ENCODE data around the gene TMEM235.
A peak's percentile ranks its signal among the peaks of the same experiment; 100 is the strongest.

The TMEM235 gene

DNA sequence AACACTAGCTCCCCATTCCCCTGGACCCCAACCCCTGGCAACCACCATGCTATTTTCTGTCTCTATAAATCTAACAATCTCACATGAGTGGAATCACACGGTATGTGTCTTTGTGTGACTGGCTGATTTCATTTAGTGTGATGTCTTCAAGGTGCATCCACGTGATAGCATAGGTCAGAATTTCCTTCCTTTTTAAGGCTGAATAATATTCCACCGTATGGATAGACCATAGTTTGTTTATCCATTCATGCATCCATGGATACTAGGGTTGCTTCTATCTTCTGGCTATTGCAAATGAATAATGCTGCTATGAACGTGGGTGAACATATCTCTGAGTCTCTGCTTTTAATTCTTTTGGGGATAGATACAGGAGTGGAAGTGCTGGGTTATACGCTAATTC lies 43.9 kb downstream of the TMEM235 start:
- no peaks in the 10 kb centered on the region for H3K4me1 ChIP-seq (ENCODE audit: control insufficient read depth, insufficient read depth, low read length)
- H3K27ac ChIP-seq (ENCODE audit: extremely low read depth, low read depth, low read length), result no peak overlapping the region
- no peaks in the 10 kb centered on the region for H3K36me3 ChIP-seq (ENCODE audit: control insufficient read depth in 2 of 2, insufficient read depth in 1 of 2, low read length in 2 of 2)
- no peaks in the 10 kb centered on the region for H3K9me3 ChIP-seq (ENCODE audit: control insufficient read depth, insufficient read depth, low read depth, low read length)
- ChIA-PET CTCF (no interaction called here), POLR2A (no interaction called here)
- no peak overlapping the region for H3K4me3 ChIP-seq (ENCODE audit: low read depth, low read length)
- peak; percentile 86 for TF ChIP-seq ZNF146 (tag by site-specific recombination; IDR thresholded peaks at IDR 0.05)
- TF ChIP-seq ZBTB20 (tag by site-specific recombination; IDR thresholded peaks at IDR 0.05), result no peak
- no peak for TF ChIP-seq ZNF776 (tag by site-specific recombination; IDR thresholded peaks at IDR 0.05; ENCODE audit: borderline replicate concordance)
- TF ChIP-seq, protein P1, sequence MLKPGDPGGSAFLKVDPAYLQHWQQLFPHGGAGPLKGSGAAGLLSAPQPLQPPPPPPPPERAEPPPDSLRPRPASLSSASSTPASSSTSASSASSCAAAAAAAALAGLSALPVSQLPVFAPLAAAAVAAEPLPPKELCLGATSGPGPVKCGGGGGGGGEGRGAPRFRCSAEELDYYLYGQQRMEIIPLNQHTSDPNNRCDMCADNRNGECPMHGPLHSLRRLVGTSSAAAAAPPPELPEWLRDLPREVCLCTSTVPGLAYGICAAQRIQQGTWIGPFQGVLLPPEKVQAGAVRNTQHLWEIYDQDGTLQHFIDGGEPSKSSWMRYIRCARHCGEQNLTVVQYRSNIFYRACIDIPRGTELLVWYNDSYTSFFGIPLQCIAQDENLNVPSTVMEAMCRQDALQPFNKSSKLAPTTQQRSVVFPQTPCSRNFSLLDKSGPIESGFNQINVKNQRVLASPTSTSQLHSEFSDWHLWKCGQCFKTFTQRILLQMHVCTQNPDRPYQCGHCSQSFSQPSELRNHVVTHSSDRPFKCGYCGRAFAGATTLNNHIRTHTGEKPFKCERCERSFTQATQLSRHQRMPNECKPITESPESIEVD (tag by site-specific recombination; IDR thresholded peaks at IDR 0.05), result no peak
- TF ChIP-seq ZFP69B (tag by site-specific recombination; IDR thresholded peaks at IDR 0.05), result no peak

- Histone ChIP-seq H3K4me3 (ENCODE audit: low read depth, low read length) (no peak overlapping the region), H3K9me3 (ENCODE audit: control insufficient read depth, insufficient read depth, low read depth, low read length) (no peaks in the 10 kb centered on the region), H3K4me1 (ENCODE audit: control insufficient read depth, insufficient read depth, low read length) (no peaks in the 10 kb centered on the region), H3K36me3 (ENCODE audit: control insufficient read depth in 2 of 2, insufficient read depth in 1 of 2, low read length in 2 of 2) (no peaks in the 10 kb centered on the region), H3K27ac (ENCODE audit: extremely low read depth, low read depth, low read length) (no peak overlapping the region)
- POLR2A ChIA-PET, result interaction anchor here (0.7 kb wide), 1 partner anchor 1040 kb away, joined by 3 read pairs; no protein-coding TSS in a partner anchor
- CTCF ChIA-PET, result interaction anchor here (0.7 kb wide), 1 partner anchor 91 kb away, joined by 3 read pairs; no protein-coding TSS in a partner anchor
- TF ChIP-seq, protein P1 (tag by site-specific recombination; IDR thresholded peaks at IDR 0.05), result no peak
- TF ChIP-seq ZNF146 (tag by site-specific recombination; IDR thresholded peaks at IDR 0.05), result peak; percentile 49; the same call in 1 of the 2 replicates
These were observed 44.9 kb downstream of the TMEM235 start for GRCh38 chr17:78276098-78276887.

GRCh38 chr17:78278139-78278741 lies 46.8 kb downstream of the TMEM235 start:
- Histone ChIP-seq H3K4me1 (ENCODE audit: control insufficient read depth, insufficient read depth, low read length) (no peaks in the 10 kb centered on the region), H3K27ac (ENCODE audit: extremely low read depth, low read depth, low read length) (no peak overlapping the region), H3K4me3 (ENCODE audit: low read depth, low read length) (no peak overlapping the region), H3K9me3 (ENCODE audit: control insufficient read depth, insufficient read depth, low read depth, low read length) (no peaks in the 10 kb centered on the region), H3K36me3 (ENCODE audit: control insufficient read depth in 2 of 2, insufficient read depth in 1 of 2, low read length in 2 of 2) (no peaks in the 10 kb centered on the region)
- ChIA-PET POLR2A (interaction anchor here (1.7 kb wide), 1 partner anchor 11 kb away, joined by 3 read pairs; no protein-coding TSS in a partner anchor), CTCF (interaction anchor here (1.1 kb wide), 1 partner anchor 10 kb away, joined by 3 read pairs; no protein-coding TSS in a partner anchor)
- TF ChIP-seq EGR2 (tag by site-specific recombination; IDR thresholded peaks at IDR 0.05; ENCODE audit: low read depth) (0 out of 2 replicates have a peak, but pooled peaks have one; percentile 32), ZNF341 (tag by site-specific recombination; IDR thresholded peaks at IDR 0.05; ENCODE audit: low read depth) (peak; percentile 55), ZNF660 (tag by site-specific recombination; IDR thresholded peaks at IDR 0.05) (no peak), ZFHX2 (tag by site-specific recombination; conservative IDR thresholded peaks at IDR 0.05) (peak; percentile 40), ZNF24 (tag by site-specific recombination; IDR thresholded peaks at IDR 0.05) (no peak), KLF9 (tag by site-specific recombination; IDR thresholded peaks at IDR 0.05; ENCODE audit: low read depth) (no peak), GLI4 (tag by site-specific recombination; IDR thresholded peaks at IDR 0.05) (no peak), SCRT2 (tag by site-specific recombination; IDR thresholded peaks at IDR 0.05) (peak; percentile 83), SCRT1 (tag by site-specific recombination; IDR thresholded peaks at IDR 0.05; ENCODE audit: borderline replicate concordance) (0 out of 2 replicates have a peak, but pooled peaks have one; percentile 18), HIC1 (tag by site-specific recombination; IDR thresholded peaks at IDR 0.05) (no peak), MYNN (tag by site-specific recombination; IDR thresholded peaks at IDR 0.05; ENCODE audit: borderline replicate concordance) (no peak)
- TF ChIP-seq, protein P2, sequence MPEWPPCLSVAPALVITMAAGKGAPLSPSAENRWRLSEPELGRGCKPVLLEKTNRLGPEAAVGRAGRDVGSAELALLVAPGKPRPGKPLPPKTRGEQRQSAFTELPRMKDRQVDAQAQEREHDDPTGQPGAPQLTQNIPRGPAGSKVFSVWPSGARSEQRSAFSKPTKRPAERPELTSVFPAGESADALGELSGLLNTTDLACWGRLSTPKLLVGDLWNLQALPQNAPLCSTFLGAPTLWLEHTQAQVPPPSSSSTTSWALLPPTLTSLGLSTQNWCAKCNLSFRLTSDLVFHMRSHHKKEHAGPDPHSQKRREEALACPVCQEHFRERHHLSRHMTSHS (tag by site-specific recombination; IDR thresholded peaks at IDR 0.05), result no peak
- TF ChIP-seq, protein P3, sequence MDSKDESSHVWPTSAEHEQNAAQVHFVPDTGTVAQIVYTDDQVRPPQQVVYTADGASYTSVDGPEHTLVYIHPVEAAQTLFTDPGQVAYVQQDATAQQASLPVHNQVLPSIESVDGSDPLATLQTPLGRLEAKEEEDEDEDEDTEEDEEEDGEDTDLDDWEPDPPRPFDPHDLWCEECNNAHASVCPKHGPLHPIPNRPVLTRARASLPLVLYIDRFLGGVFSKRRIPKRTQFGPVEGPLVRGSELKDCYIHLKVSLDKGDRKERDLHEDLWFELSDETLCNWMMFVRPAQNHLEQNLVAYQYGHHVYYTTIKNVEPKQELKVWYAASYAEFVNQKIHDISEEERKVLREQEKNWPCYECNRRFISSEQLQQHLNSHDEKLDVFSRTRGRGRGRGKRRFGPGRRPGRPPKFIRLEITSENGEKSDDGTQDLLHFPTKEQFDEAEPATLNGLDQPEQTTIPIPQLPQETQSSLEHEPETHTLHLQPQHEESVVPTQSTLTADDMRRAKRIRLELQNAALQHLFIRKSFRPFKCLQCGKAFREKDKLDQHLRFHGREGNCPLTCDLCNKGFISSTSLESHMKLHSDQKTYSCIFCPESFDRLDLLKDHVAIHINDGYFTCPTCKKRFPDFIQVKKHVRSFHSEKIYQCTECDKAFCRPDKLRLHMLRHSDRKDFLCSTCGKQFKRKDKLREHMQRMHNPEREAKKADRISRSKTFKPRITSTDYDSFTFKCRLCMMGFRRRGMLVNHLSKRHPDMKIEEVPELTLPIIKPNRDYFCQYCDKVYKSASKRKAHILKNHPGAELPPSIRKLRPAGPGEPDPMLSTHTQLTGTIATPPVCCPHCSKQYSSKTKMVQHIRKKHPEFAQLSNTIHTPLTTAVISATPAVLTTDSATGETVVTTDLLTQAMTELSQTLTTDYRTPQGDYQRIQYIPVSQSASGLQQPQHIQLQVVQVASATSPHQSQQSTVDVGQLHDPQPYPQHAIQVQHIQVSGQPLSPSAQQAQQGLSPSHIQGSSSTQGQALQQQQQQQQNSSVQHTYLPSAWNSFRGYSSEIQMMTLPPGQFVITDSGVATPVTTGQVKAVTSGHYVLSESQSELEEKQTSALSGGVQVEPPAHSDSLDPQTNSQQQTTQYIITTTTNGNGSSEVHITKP (tag by site-specific recombination; IDR thresholded peaks at IDR 0.05), result 0 out of 2 replicates have a peak, but pooled peaks have one; percentile 32

Measured in HEK293 (cell line).